Peyer's patch (tissue), 4 donors: ENCODE results near the gene C17orf75.

Experiments used
- CTCF ChIP-seq, 6 experiments: fragments of 450-650 bp in 4 of 6; fragments of 200-600 bp in 2 of 6; sonication (generic) in 1 of 6; IDR thresholded peaks; one replicate each; pipeline ENCODE4 v1.5.1; 2017 to 2019; ENCODE audit warnings: antibody characterized with exemption in 6 of 6, mild to moderate bottlenecking in 3 of 6, moderate library complexity in 1 of 6
- POLR2A ChIP-seq, 2 donors: fragments of 450-650 bp; IDR thresholded peaks; one replicate each; pipeline ENCODE4 v1.5.1; 2017; ENCODE audit warnings: antibody characterized with exemption in 2 of 2, mild to moderate bottlenecking in 2 of 2, moderate library complexity in 2 of 2

- TF ChIP-seq CTCF (IDR thresholded peaks at IDR 0.05) (no peak), POLR2A (IDR thresholded peaks at IDR 0.05) (no peak)
Observed at GRCh38 chr17:32315171-32315570, 26.8 kb downstream of the C17orf75 start.
